Measurements from ENCODE around the gene HOXA5. TPM values are rescaled to one million over a fixed set of nuclear protein-coding genes. Genes with fewer than 3 reads are reported as not detected.
A peak's percentile ranks its signal among the peaks of the same experiment; 100 is the strongest.

HOXA5 gene
- total RNA-seq, 1 donor from 2014 or later = not detected

DNA sequence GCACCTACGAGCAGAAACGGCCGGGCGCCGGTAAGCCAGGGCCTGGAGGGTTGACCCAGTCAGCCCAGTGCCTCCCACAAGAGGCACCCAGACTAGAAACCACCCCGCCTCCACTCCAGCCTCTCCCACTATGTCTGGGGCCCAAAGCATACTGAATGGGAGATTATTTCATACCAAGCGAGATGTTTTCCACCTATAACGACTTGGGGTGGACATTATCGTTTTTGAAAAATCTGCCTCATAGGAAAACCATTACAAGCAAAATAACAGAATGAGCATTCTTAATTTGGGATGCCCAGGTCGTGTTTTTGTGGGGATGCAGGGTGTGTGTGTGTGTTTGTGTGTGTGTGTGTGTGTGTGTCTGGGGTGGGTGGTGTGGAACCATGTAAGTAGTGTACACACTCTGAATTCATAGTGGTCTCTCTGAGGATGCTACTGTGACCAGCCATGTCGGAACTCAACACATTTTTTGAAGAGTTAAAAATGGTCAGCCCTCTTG, 2.5 kb upstream of the HOXA5 start:
- Mint-ChIP-seq H3K4me1 (ENCODE audit: unreplicated experiment) (peaks cover 6% of the 10 kb centered on the region), H3K4me3 (ENCODE audit: unreplicated experiment) (no peak overlapping the region)
- no peak for DNase-seq (ENCODE audit: extremely low spot score, unreplicated experiment)

GRCh38 chr7:27145165-27145913, 1.9 kb upstream of the HOXA5 start:
- Mint-ChIP-seq H3K4me1 (ENCODE audit: unreplicated experiment) (peaks cover 5% of the 10 kb centered on the region), H3K9me3 (ENCODE audit: unreplicated experiment) (no peaks in the 10 kb centered on the region), H3K27ac (ENCODE audit: unreplicated experiment) (no peak overlapping the region), H3K36me3 (ENCODE audit: unreplicated experiment) (peaks cover 2% of the 10 kb centered on the region), H3K27me3 (ENCODE audit: unreplicated experiment) (peaks cover 86% of the 10 kb centered on the region), H3K4me3 (ENCODE audit: unreplicated experiment) (no peak overlapping the region)
- no peak for TF ChIP-seq CTCF (IDR thresholded peaks at IDR 0.05)
- DNase-seq (ENCODE audit: extremely low spot score, unreplicated experiment) = peak; percentile 80

More for the DNA sequence above, 2.5 kb upstream of the HOXA5 start:
- H3K9me3 Mint-ChIP-seq (ENCODE audit: unreplicated experiment) = no peaks in the 10 kb centered on the region
- peaks cover 85% of the 10 kb centered on the region for H3K27me3 Mint-ChIP-seq (ENCODE audit: unreplicated experiment)
- H3K36me3 Mint-ChIP-seq (ENCODE audit: unreplicated experiment) = peaks cover 2% of the 10 kb centered on the region
- TF ChIP-seq CTCF (IDR thresholded peaks at IDR 0.05) = no peak
- no peak overlapping the region for H3K27ac Mint-ChIP-seq (ENCODE audit: unreplicated experiment)

- Mint-ChIP-seq H3K9me3 (ENCODE audit: unreplicated experiment) (no peaks in the 10 kb centered on the region), H3K27me3 (ENCODE audit: unreplicated experiment) (peaks cover 86% of the 10 kb centered on the region), H3K4me3 (ENCODE audit: unreplicated experiment) (no peak overlapping the region), H3K27ac (ENCODE audit: unreplicated experiment) (no peak overlapping the region), H3K4me1 (ENCODE audit: unreplicated experiment) (peaks cover 5% of the 10 kb centered on the region), H3K36me3 (ENCODE audit: unreplicated experiment) (peaks cover 2% of the 10 kb centered on the region)
- no peak for DNase-seq (ENCODE audit: extremely low spot score, unreplicated experiment)
- TF ChIP-seq CTCF (IDR thresholded peaks at IDR 0.05) = no peak
Measured at GRCh38 chr7:27144781-27145164, 1.3 kb upstream of the HOXA5 start.

DNA sequence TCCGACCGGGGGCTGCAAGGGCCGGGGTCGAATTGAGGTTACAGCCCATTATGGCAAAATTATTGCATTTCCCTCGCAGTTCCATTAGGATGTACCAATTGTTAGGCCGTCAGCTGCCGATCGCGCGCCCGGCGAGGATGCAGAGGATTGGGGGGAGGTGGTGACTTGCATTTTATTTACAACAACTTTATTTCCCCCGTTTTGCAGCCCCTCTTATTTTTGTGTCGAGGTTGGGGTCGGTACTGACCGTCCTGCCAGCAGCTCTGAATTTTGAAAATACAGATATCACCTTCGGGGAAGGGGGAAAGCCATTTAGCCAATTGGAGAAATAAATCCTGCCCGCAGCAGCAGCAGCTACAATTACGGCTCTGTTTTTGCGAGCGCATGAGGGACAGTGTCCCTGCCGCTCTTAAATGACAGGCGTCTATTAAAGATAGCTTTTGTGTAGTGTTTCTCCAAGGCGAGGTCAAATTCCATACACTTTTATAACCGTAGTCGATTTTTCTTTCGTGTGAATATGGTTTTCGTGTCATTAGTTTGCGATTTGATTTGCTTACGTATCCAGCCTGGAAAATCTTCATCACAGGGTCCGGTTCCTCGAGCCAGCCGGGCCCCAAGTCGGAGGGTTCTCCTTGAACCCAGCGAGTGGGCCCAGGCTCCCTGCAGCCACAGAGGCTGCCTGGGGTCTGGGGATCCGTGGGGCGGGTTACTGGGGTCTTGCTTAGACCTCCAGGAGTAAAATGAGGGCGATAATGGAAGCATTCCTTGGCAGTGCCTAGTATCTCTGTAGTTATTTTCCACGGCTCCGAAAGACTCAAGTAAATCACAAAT, 684 bp upstream of the HOXA5 start:
- no peak for TF ChIP-seq CTCF (IDR thresholded peaks at IDR 0.05)
- H3K4me3 Mint-ChIP-seq (ENCODE audit: unreplicated experiment) = no peak overlapping the region
- peaks cover 84% of the 10 kb centered on the region for H3K27me3 Mint-ChIP-seq (ENCODE audit: unreplicated experiment)
- H3K9me3 Mint-ChIP-seq (ENCODE audit: unreplicated experiment) = no peaks in the 10 kb centered on the region
- peaks cover 2% of the 10 kb centered on the region for H3K36me3 Mint-ChIP-seq (ENCODE audit: unreplicated experiment)
- H3K27ac Mint-ChIP-seq (ENCODE audit: unreplicated experiment) = no peak overlapping the region
- no peak for DNase-seq (ENCODE audit: extremely low spot score, unreplicated experiment)
- H3K4me1 Mint-ChIP-seq (ENCODE audit: unreplicated experiment) = peaks cover 8% of the 10 kb centered on the region

DNA sequence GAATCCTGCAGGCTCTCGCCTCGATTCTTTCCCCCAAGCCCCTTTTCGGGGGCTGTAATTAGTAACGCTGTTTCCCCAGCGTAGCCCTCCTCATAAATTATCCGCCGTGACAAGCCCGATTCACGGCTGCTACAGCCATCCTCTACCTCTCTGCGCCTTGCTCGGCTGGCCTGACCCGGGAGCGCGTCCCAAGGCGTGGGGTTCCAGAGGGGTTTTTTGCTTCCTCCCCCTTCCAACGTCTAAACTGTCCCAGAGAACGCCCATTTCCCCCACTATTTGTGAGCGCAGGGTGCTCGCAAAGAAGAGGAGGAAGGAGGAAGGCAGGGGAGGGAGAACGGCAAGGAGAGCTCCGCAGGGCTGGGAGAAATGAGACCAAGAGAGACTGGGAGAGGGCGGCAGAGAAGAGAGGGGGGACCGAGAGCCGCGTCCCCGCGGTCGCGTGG, 880 bp downstream of the HOXA5 start:
- no peaks in the 10 kb centered on the region for H3K9me3 Mint-ChIP-seq (ENCODE audit: unreplicated experiment)
- H3K27ac Mint-ChIP-seq (ENCODE audit: unreplicated experiment) = no peak overlapping the region
- H3K4me1 Mint-ChIP-seq (ENCODE audit: unreplicated experiment) = peaks cover 8% of the 10 kb centered on the region
- peaks cover 90% of the 10 kb centered on the region for H3K27me3 Mint-ChIP-seq (ENCODE audit: unreplicated experiment)
- TF ChIP-seq CTCF (IDR thresholded peaks at IDR 0.05) = no peak
- H3K4me3 Mint-ChIP-seq (ENCODE audit: unreplicated experiment) = peak overlapping the region; percentile 14
- DNase-seq (ENCODE audit: extremely low spot score, unreplicated experiment) = no peak
- H3K36me3 Mint-ChIP-seq (ENCODE audit: unreplicated experiment) = no peaks in the 10 kb centered on the region
